Measurements from ENCODE around the gene GLTP.

The GLTP gene

DNA sequence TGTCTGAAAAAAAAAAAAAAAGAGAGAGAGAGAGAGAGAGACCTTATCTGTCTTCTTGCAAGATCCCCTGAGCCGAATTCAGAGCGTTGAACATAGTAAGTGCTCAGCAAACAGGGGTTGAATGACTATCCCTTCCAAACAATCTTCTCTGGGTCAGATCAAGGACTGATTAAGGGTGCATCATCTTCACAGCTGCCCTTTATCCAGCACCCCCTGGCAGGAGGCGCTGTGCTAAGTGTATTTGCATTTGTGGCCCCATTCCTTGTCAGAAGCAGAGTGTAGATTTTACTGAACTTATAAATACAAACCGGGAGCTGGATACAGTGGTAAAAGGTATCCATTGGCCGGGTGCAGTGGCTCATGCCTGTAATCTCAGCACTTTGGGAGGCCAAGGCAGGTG lies 38.3 kb downstream of the GLTP start:
- no peak for TF ChIP-seq CTCF (IDR thresholded peaks at IDR 0.05; ENCODE audit: low read length, missing control alignments)
- no peak overlapping the region for H3K4me3 ChIP-seq (replicated peaks; ENCODE audit: low read depth, low read length)
- no peak for DNase-seq (ENCODE audit: low read depth)

DNA sequence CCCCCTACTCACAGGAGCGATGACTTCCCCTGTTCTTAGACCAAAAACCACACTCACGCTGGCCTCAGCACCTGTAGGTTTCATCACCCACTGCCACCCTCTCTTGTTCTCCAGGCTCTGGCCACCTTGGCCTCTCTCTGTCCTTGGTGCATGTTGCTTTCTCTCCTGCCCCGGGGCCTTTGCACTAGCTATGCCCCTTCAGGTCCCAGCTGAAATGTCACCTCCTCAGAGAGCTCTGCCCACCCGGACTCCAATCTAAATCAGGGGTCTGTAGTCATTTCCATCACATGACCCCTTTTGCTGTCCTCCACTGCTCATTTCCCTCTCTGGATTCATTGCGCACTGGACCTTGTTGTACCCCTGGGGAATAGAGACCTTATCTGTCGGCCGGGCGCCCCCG lies 39.0 kb downstream of the GLTP start:
- DNase-seq (ENCODE audit: low read depth) = no peak
- H3K4me3 ChIP-seq (replicated peaks; ENCODE audit: low read depth, low read length) = no peak overlapping the region
- TF ChIP-seq CTCF (IDR thresholded peaks at IDR 0.05; ENCODE audit: low read length, missing control alignments) = no peak

DNA sequence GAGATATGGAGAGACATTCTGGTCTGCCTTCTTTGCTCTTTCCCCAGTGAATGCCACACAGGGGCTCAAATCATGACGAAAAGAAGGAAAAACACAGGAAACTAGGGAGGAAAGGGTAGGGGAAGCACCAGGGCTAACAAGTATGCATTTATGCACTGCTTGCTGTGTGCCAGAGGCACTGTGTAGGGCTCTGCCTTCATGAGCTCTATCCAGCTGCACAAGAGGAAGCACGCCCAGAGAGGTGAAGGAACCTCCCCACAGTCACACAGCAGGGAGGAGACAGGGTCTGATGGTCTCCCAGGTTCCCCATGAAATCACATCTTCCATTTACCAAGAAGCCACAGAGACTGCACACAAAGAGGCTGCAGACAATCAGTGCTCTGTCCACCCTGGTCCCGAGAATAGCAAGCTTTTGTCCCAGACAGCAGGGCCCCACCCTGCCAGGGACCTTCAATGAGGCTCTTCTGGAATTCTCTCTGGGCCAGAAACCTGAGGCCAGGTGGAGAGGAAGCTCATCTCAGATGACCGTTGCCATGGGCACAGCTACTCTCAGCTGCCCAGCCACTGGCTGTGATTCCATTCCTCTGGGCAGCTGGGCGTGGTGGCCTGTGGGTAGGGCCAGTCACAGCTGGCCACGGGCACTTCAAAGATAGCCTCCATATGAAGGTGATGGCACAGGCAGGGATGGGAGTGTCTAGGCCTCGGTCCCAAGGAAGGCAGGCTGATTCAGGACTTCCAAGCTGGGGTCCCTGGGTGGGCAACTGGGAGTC lies 39.9 kb downstream of the GLTP start:
- H3K4me3 ChIP-seq (replicated peaks; ENCODE audit: low read depth, low read length) = no peak overlapping the region
- TF ChIP-seq CTCF (IDR thresholded peaks at IDR 0.05; ENCODE audit: low read length, missing control alignments) = no peak
- no peak for DNase-seq (ENCODE audit: low read depth)

DNA sequence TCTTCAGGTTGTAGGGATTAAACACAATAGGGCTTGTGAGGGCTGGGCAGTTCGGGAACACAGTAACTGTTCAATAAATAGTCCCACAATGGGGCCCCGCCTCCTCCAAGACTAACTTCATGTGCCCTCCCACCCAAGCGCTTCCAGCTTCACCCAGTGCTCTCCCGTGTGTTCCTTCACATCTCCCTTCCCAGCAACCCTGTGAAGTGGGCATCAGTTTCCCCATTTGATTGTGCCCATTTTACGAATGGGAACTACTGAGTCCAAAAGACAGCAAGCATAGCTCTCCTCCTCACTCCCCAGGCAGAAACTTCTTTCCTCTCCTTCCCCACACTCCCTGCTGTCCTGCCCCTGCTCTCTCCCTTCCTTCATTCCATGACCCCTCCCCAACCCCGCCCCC lies 40.9 kb downstream of the GLTP start:
- DNase-seq (ENCODE audit: low read depth) = no peak
- H3K4me3 ChIP-seq (replicated peaks; ENCODE audit: low read depth, low read length) = no peak overlapping the region
- no peak for TF ChIP-seq CTCF (IDR thresholded peaks at IDR 0.05; ENCODE audit: low read length, missing control alignments)

GRCh38 chr12:109836916-109837315 lies 43.4 kb downstream of the GLTP start:
- no peak for DNase-seq (ENCODE audit: low read depth)
- no peak for TF ChIP-seq CTCF (IDR thresholded peaks at IDR 0.05; ENCODE audit: low read length, missing control alignments)
- no peak overlapping the region for H3K4me3 ChIP-seq (replicated peaks; ENCODE audit: low read depth, low read length)

DNA sequence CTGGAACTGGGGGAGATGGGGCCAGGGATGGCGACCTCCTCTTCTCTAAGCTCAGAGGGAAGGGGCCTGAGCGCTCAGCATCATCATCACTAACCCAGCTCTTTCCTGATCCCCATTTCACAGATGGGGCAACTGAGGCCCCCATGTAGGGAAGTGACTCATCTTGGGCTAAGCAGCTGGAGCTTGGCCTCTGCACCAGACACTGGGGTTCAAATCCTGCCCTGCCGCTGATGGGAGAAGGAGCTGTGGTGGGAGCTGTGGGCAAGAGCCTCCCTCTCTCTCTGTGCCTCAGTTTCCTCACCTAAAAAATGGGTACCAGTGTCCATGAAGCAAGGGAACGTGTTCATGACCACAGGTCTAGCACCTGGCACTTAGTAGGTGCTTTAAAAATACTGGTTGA lies 44.5 kb downstream of the GLTP start:
- H3K4me3 ChIP-seq (replicated peaks; ENCODE audit: low read depth, low read length) = no peak overlapping the region
- no peak for DNase-seq (ENCODE audit: low read depth)
- no peak for TF ChIP-seq CTCF (IDR thresholded peaks at IDR 0.05; ENCODE audit: low read length, missing control alignments)
